H1 (cell line): ENCODE results near the gene GRM8. TPM values are rescaled to one million over a fixed set of nuclear protein-coding genes. Genes with fewer than 3 reads are reported as not detected.

Source experiments
- CHD7 ChIP-seq: fragments of 300-600 bp; sonication (generic); IDR thresholded peaks from 2 replicates; pipeline ENCODE4 v1.7.1; 2012; ENCODE audit warnings: low read length, moderate library complexity, mild to moderate bottlenecking, inconsistent platforms; ENCODE audit not compliant: insufficient replicate concordance
- HDAC6 ChIP-seq: IDR thresholded peaks from one replicate; pipeline ENCODE4 v1.7.1; 2012; ENCODE audit warnings: low read depth, mild to moderate bottlenecking, inconsistent platforms, low read length, moderate library complexity
- TEAD4 ChIP-seq: IDR thresholded peaks from 2 replicates; pipeline ENCODE4 v1.6.1; 2012; ENCODE audit warnings: low read depth, low read length, inconsistent platforms, mixed read lengths
- polyA plus RNA-seq, 7 experiments: library from polyadenylated mRNA; depleted of rRNA in 3 of 7; stranded (reverse) in 5 of 7; unstranded in 2 of 7; fragments of >200 nt in 5 of 7; fragments of 200-250 nt in 2 of 7; gene quantifications; 1 replicate in 5 of 7; 2 replicates in 1 of 7; 4 replicates in 1 of 7; pipeline versions ENCODE4 v1.2.1 to v1.2.3, GENCODE V29; 2011 to 2013; ENCODE audit warnings: missing spikeins in 2 of 7, mixed read lengths in 2 of 7
- total RNA-seq: library from RNA; stranded (reverse); fragmentation: NEBNext Ultra II Directional; extraction: Animal tissue kit (Norgen Biotek cat#: 25700); gene quantifications from 2 replicates; pipeline ENCODE4 v1.2.1, GENCODE V29; 2021

Gene GRM8
- total and polyA plus RNA-seq, 2 of the 8 experiments (the other 6 are each of a cell fraction or from before 2014, with no cell fraction given): 2.6 to 2.8 TPM

GRCh38 chr7:126940723-126941307, 311.9 kb downstream of the GRM8 start (continued):
- TF ChIP-seq CHD7 (no peak), TEAD4 (no peak), HDAC6 (no peak)
- TF ChIP-seq, all 59 proteins: peak for 0
